G401 (cell line): ENCODE measurements around the gene CSAD. TPM values are rescaled to one million over a fixed set of nuclear protein-coding genes. Genes with fewer than 3 reads are reported as not detected.
"Not testable (repeated sequence)": the region's sequence is repeated elsewhere in the genome, so short reads cannot be mapped to it uniquely, and the experiment has no call there.

Source experiments
- DNase-seq: peaks from one replicate; pipeline ENCODE4 v3.0.0-alpha.2; 2015; ENCODE audit warnings: low spot score
- in situ Hi-C: cut with HindIII; loops from 2 replicates; pipeline ENCODE4 v1.10.0; 2016; ENCODE audit warnings: low sequenced_read_pairs, mixed read lengths
- total RNA-seq: library from RNA; depleted of rRNA; stranded (reverse); fragments of >200 nt; shearing (Covaris generic); gene quantifications from 2 replicates; pipeline ENCODE4 v1.2.3, GENCODE V29; 2014

CSAD gene
- total RNA-seq, 1 experiment from 2014 or later = 2.0 TPM

DNA sequence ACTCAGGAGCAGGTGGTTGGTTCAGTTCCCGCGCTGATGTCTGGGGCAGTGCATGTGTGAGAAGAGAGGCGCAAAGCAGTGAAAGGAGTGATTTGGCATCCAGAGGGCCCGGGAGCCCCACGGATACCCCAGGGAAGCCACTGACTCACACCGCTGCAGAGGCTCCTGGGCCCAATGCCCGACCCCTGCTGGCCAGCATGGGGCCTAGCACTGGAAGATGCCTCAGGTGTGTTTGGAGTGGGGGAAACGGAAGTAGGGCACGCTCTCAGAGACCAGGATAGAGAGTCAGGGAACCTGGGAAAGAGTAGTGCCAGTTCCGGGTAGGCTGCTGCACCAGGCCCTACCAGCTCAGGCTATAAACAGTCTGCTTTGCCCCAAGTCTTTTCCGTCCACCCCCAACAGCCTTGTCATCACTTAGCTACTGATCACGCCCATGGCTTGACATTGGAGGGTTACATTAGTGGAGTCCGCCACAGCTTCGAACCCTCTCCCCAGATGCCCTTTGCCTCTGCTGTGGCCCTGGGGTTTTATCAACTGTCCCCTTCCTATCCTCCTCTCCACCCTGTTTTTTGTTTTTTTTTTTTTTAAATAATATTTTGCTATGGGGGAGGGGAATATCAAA is 9.5 kb upstream of the CSAD start:
- in situ Hi-C loops = loop anchor here (10.0 kb wide), 1 partner anchor 115 kb away; the partner anchor contains the start of gene SPRYD3
- DNase-seq = peak; percentile 45

DNA sequence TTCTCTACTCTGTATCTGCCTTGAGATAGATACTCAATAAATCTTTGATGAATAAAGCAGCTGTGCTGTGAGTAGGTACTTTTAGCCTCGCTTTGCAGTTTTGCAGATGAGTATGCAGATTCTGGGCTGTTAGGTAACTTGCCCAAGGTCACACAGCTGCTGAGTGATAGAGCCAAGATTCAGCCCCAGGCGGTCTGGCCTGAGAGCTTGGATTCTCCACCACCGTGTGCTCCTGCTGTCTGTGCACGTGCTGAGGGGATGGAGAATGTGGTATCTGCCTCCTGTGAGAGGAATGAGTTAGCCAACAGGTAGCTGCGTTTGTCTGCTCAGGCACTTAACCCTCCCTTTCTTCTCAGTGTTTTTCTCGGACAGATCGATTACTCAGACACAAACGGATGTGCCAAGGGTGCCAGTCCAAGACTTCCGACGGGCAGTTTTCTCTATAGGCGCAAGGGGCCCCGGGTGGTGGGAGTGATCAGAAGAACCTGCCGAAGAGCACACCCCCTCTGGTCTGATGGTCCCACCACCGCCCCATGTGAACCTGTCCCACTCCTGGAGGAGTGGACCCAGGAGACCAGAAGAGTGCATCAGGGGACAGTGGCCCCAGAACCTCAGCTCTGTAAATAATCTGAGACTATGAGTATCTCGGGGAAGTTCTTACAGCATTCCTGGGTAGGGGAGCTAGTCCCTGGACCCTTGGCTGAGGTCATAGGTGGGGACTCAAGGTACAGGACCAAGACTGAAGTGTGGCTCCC is 6.6 kb upstream of the CSAD start:
- in situ Hi-C loops = no loop called here
- DNase-seq = no peak

DNA sequence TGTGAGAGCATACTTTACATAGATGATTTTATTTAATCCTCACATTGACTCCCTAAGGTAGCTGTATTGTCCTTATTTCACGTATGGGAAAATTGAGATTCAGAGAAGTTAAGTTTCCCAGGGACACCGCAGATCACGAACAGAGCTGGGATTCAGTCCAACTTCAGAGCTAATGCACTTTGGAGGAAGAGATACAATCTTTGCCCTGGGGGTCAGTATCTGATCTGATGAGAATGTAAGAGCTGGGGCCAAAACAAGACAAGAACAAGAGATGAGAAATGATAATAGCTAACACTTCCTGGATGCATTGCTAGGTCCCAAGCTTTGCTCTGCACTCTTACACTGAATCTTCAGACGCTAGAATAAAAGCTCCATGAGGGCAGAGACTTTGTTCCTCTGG is 6.0 kb upstream of the CSAD start:
- DNase-seq = no peak
- in situ Hi-C loops = no loop called here

DNA sequence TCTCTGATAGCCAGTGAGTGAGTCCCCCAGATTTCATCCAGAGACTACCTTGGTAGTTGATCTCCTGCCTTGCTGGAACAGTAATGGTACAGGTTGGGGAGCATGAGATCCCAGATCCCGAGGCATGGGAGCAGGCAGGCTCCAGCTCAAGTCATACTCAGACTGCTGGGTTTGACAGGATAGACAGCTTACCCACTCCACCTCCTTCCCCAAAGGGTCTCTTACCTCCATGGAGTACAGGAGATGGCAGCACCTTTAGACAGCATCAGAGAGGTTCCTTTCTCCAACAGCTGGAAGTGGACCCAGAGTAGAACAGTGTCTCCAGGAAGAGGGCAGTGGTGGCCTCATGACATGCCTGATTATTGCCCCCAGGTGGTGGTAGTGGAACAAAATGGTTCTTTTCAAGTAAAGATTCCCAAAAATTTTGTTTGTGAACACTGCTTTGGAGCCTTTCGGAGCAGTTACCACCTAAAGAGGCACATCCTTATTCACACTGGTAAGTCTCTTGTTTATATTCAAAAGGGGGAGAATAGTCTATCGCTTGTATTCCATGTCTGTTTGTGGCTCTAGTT is 4.9 kb upstream of the CSAD start:
- DNase-seq = no peak
- in situ Hi-C loops = no loop called here

- no peak for DNase-seq
- in situ Hi-C loops = no loop called here
Observed at GRCh38 chr12:53184828-53185227, 4.1 kb upstream of the CSAD start.

- no peak for DNase-seq
- in situ Hi-C loops = no loop called here
Observed at GRCh38 chr12:53182903-53183302, 2.2 kb upstream of the CSAD start.

GRCh38 chr12:53181935-53182334 is 1.2 kb upstream of the CSAD start:
- DNase-seq = no peak
- in situ Hi-C loops = no loop called here

- DNase-seq = peak; percentile 80
- in situ Hi-C loops = no loop called here
Observed at GRCh38 chr12:53180931-53181645, 363 bp upstream of the CSAD start.

DNA sequence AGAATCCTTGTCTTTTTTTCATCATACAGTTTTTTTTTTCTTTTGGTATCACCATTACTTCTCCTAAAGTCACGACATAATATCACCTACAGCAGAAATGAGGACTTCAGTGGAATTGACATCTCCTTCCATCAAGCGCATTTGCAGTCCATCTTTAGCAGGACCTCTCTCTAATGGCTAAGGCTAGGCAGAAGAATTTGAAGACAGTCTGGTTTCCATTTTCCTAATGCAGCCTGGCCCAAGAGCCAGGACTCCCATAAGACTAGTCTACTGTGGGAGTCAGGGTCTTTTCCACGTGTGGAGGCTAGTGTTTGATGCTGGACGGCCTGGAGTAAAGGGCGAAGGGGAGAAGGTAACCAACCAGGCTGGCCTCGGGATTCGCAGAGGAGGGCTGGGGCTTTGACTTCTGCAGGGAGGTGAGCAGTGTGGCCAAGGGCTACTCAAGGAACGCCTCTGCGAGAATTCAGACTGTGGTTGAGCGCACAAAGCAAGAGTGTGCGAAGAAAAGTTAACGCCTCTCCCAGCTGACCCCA is 972 bp downstream of the CSAD start:
- DNase-seq = peak; percentile 62
- in situ Hi-C loops = no loop called here

DNA sequence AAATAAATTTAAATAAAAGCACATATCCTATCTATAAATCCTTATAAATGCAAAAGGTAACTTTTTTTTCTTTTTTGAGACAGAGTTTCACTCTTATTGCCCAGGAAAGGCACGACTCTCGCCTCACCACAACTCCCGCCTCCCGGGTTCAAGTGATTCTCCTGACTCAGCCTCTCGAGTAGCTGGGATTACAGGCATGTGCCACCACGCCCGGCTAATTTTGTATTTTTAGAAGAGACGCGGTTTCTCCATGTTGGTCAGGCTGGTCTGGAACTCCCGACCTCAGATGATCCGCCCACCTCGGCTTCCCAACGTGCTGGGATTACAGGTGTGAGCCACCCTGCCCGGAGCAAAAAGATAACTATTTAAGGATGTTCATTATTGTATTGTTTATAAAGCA is 1.9 kb downstream of the CSAD start:
- in situ Hi-C loops, DNase-seq: not testable (repeated sequence)

DNA sequence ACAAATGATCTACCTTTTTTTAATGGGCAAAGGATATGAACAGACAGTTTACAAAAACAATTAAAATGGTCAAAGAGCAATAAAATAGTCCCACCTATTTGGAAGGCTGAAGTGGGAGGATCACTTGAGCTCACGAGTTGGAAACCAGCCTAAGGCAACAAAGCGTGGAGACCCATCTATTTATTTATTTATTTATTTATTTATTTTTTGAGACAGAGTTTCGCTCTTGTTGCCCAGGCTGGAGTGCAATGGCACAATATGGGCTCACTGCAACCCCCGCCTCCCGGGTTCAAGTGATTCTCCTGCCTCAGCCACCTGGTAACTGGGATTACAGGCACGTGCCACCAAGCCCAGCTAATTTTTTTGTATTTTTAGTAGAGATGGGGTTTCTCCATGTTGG is 3.3 kb downstream of the CSAD start:
- in situ Hi-C loops, DNase-seq: not testable (repeated sequence)

DNA sequence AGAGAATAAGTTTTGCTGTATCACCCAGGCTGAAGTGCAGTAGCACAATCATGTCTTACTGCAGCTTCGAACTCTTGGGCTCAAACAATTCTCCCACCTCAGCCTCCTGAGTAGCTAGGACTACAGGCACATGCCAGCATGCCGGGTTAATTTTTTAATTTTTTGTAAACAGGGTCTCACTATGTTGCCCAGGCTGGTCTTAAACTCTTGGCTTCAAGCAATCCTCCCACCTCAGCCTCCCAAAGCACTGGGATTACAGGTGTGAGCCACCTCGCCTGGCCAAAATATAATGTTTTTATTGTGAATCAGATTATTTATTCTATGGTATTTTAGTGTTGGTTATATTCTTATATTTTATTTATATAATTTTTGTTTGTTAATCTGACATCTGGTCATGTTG is 4.0 kb downstream of the CSAD start:
- in situ Hi-C loops = no loop called here
- DNase-seq = no peak

DNA sequence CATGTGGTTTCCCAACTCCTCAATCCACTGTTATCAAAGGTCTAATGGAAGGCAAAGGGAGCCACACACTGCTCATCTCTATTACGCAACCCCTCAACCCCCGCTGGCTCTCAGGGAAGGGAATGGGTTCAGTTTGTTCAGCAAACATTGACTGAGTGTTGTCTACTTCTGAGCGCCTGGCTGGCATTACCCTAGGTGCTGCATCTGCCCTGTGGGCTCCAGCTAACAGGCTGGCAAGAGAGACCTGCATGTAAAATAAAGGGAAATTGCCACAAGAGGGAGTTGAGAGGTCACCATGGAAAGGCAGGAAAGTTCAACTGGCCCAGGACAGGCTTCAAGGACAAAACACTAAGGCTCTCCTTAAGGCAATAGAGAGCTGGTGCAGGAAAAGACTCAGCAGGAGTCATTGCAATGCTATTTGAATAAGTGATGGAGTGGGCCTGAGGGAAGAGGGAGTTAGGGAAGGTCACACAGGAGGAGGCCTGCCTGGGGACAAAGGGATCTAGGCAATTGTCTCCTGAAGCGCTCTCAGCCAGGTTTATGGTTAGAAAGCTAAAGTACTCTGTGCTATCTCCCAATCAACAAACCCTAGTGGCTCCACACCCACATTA is 5.7 kb downstream of the CSAD start:
- peak; percentile 19 for DNase-seq

GRCh38 chr12:53173085-53173715 is 7.5 kb downstream of the CSAD start:
- DNase-seq = no peak
- in situ Hi-C loops = no loop called here

More for the DNA sequence above, 5.7 kb downstream of the CSAD start:
- in situ Hi-C loops = no loop called here

- in situ Hi-C loops = no loop called here
- DNase-seq = no peak
Observed at GRCh38 chr12:53172352-53172751, 8.4 kb downstream of the CSAD start.

GRCh38 chr12:53171725-53172329 is 8.9 kb downstream of the CSAD start:
- in situ Hi-C loops = no loop called here

DNA sequence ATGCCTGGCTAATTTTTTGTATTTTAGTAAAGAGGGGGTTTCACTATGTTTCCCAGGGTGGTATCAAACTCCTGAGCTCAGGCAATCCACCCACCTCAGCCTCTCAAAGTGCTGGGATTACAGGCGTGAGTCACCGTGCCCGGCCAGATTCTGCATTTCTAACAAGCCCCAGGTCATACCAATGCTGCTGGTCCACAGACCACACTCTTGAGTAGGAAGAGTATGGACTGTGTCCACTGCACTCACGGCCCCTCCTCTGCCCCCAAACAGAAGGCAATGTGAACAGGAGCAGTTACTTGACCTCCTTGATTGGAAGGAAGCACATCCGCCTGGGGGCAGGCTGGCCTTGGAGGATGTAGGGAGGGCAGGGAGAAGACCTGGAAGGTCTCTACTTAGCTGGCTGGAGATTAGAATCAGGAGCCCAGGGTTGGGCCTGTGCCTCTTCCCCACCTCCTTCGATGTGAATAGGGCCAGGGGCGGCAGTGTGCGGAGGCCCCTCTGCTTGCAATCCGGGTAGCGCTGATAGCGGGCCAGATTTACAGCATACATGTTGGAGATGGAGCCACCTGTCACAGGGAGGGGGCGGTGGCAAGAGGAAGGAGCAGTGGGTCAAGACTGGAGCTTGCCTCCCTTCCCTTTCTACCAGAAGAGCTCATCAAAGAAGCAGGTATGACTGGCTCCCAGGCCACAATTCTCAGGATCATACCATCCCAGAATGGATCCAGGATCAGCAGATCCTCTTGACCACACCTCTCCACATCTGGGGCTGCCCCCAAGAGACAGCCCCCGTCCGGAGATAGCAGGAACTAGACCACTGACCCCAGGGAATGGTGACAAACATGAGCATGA is 9.6 kb downstream of the CSAD start:
- in situ Hi-C loops = no loop called here

More at GRCh38 chr12:53171725-53172329, 8.9 kb downstream of the CSAD start:
- DNase-seq = no peak

DNA sequence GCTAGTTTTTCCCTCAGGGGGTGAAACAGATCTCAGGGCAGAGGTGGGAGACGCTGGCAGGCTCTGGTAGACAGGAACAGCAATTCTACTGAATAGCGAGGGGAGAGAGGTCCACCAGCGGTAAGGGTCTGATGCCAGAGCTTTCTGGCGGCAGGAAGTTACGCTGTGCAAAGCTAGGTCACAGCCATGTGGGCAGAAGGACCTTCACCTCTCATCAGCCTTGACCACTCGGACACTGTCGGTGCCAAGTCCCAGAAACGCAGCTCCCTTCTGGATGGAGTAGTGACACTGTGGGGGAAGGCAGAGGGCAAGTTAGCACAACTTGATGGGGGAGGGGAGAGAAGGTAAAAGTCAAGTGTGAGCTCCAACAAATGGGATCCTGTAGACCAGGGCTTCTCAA is 10.5 kb downstream of the CSAD start:
- DNase-seq = no peak
- in situ Hi-C loops = no loop called here

More for the DNA sequence above, 9.6 kb downstream of the CSAD start:
- no peak for DNase-seq
